ENCODE data around the gene ING4. TPM values are rescaled to one million over a fixed set of nuclear protein-coding genes. Genes with fewer than 3 reads are reported as not detected.
"Not testable (repeated sequence)": the region's sequence is repeated elsewhere in the genome, so short reads cannot be mapped to it uniquely, and the experiment has no call there.

ING4 gene
- total RNA-seq: 10 to 100 TPM; 16.6 to 16.7 TPM

- Mint-ChIP-seq H3K4me1 (ENCODE audit: low read depth) (peaks cover 23% of the 10 kb centered on the region), H3K36me3 (ENCODE audit: low read depth) (peaks cover 15% of the 10 kb centered on the region), H3K27me3 (no peaks in the 10 kb centered on the region), H3K4me3 (peak within 1 kb of the TSS; percentile 90), H3K9me3 (no peaks in the 10 kb centered on the region), H3K27ac (peak within 1 kb of the TSS; percentile 94)
- ChIA-PET POLR2A (interaction anchor here (1.3 to 3.4 kb wide), 3 partner anchors 26 to 57 kb away, joined by 4 to 17 read pairs (median 5); partner anchors contain the start of gene ZNF384), CTCF (interaction anchor here (0.9 to 2.5 kb wide), 5 partner anchors 18 to 171 kb away, joined by 3 to 18 read pairs (median 4); partner anchors contain the start of gene ZNF384)
- intact Hi-C loops (cut with micrococcal nuclease): loop anchor here (1.0 kb wide), 1 partner anchor 26 kb away; the partner anchor contains the start of gene ZNF384
- TF ChIP-seq, protein P1, sequence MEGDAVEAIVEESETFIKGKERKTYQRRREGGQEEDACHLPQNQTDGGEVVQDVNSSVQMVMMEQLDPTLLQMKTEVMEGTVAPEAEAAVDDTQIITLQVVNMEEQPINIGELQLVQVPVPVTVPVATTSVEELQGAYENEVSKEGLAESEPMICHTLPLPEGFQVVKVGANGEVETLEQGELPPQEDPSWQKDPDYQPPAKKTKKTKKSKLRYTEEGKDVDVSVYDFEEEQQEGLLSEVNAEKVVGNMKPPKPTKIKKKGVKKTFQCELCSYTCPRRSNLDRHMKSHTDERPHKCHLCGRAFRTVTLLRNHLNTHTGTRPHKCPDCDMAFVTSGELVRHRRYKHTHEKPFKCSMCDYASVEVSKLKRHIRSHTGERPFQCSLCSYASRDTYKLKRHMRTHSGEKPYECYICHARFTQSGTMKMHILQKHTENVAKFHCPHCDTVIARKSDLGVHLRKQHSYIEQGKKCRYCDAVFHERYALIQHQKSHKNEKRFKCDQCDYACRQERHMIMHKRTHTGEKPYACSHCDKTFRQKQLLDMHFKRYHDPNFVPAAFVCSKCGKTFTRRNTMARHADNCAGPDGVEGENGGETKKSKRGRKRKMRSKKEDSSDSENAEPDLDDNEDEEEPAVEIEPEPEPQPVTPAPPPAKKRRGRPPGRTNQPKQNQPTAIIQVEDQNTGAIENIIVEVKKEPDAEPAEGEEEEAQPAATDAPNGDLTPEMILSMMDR (IDR thresholded peaks at IDR 0.05): no peak
- ATAC-seq (peak; percentile 97), DNase-seq (peak; percentile 99)
Measured at GRCh38 chr12:6662906-6663742, at the start of gene ING4. ING4 (minus strand) TSS chr12:6663119; CDS start chr12:6663101, 18 bp downstream.

GRCh38 chr12:6708960-6709394 lies 46.1 kb upstream of the ING4 start:
- DNase-seq (peak; percentile 59), ATAC-seq (peak; percentile 65)
- no peaks in the 10 kb centered on the region for H3K36me3 Mint-ChIP-seq (ENCODE audit: low read depth)
- ChIA-PET CTCF (interaction anchor here (0.6 to 1.5 kb wide), 5 partner anchors 10 to 160 kb away, joined by 3 to 4 read pairs (median 3); partner anchors contain the start of genes COPS7A, MLF2 and ZNF384), POLR2A (interaction anchor here (0.6 to 1.5 kb wide), 3 partner anchors 12 to 15 kb away, joined by 4 to 7 read pairs (median 4); partner anchors contain the start of gene COPS7A)
- TF ChIP-seq, protein P1 (IDR thresholded peaks at IDR 0.05): no peak
- peak overlapping the region; percentile 43 for H3K27ac Mint-ChIP-seq
- peaks cover 10% of the 10 kb centered on the region for H3K27me3 Mint-ChIP-seq
- intact Hi-C loops (cut with micrococcal nuclease): no loop called here
- H3K4me3 Mint-ChIP-seq: peak overlapping the region; percentile 56
- peaks cover 8% of the 10 kb centered on the region for H3K4me1 Mint-ChIP-seq (ENCODE audit: low read depth)
- H3K9me3 Mint-ChIP-seq: no peaks in the 10 kb centered on the region

GRCh38 chr12:6708351-6708750 lies 45.4 kb upstream of the ING4 start:
- CTCF ChIA-PET: interaction anchor here (1.5 kb wide), 2 partner anchors 9 to 19 kb away, joined by 3 to 4 read pairs; partner anchors contain the start of gene ZNF384
- H3K4me3 Mint-ChIP-seq; H3K36me3 Mint-ChIP-seq (ENCODE audit: low read depth); ATAC-seq; H3K9me3 Mint-ChIP-seq; intact Hi-C loops (cut with micrococcal nuclease); H3K27ac Mint-ChIP-seq; DNase-seq; H3K4me1 Mint-ChIP-seq (ENCODE audit: low read depth): not testable (repeated sequence)
- peaks cover 15% of the 10 kb centered on the region for H3K27me3 Mint-ChIP-seq
- POLR2A ChIA-PET: interaction anchor here (1.0 to 1.5 kb wide), 2 partner anchors 13 to 15 kb away, joined by 4 to 7 read pairs; partner anchors contain the start of gene COPS7A

DNA sequence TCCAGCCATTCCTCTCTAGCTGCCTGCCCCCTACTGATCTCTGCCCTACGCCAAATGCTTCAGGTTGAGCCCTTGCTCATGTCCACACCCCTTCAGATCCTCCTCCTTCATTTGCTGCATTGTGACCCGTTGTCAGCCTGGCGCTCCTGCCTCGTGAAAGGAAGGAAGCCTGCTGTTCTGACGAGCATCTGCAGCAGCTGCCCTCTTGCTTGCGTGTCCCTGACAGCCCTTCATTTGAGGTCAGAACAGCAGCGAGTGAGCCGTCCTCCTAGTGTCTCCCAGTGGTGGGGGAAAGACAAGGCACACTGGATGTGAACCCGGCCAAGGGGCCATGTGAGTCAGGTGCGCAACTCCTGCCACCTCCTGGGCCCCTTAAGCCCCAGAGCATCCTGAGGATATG lies 40.7 kb upstream of the ING4 start:
- peak; percentile 43 for DNase-seq
- POLR2A ChIA-PET: no interaction called here
- TF ChIP-seq, protein P1 (IDR thresholded peaks at IDR 0.05): no peak
- Mint-ChIP-seq H3K27ac (no peak overlapping the region), H3K9me3 (no peaks in the 10 kb centered on the region), H3K27me3 (peaks cover 46% of the 10 kb centered on the region), H3K36me3 (ENCODE audit: low read depth) (no peaks in the 10 kb centered on the region), H3K4me3 (no peak overlapping the region), H3K4me1 (ENCODE audit: low read depth) (peaks cover 14% of the 10 kb centered on the region)
- peak; percentile 38 for ATAC-seq
- CTCF ChIA-PET: interaction anchor here (0.6 kb wide), 1 partner anchor 94 kb away, joined by 3 read pairs; no protein-coding TSS in a partner anchor
- intact Hi-C loops (cut with micrococcal nuclease): no loop called here

DNA sequence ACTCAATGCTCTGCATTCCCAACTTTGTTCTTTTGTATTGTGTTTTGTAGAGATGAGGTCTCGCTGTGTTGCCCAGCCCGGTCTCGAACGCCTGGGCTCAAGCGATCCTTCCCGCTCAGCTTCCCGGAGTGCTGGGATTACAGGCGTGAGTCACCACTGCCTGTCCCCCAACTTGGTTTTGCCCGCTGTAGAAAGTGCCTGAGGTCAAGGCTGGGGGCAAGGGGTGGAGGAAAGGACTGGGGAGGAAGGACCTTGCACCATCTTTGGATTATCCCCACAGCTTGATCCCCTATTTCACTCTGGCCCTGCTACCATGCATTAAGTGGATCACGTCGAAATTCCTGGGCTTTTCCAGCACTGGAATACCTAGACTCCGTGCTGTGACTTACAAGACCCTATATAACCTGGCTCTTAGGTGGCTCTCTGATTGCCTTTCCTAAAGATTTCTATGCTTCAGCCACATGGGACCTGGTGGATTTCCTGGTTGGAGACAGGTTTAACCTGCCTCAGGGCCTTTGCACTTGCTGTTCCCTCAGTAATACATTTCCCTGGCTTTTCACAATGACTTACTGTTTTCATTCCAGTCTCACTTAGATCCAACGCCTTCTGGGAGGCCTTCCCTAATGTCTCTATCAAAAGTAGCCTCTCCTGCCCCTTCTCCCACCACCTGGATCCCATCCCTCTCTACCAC lies 38.3 kb upstream of the ING4 start:
- peaks cover 13% of the 10 kb centered on the region for H3K4me1 Mint-ChIP-seq (ENCODE audit: low read depth)
- H3K4me3 Mint-ChIP-seq: peak overlapping the region; percentile 63
- no peak overlapping the region for H3K27ac Mint-ChIP-seq
- ChIA-PET POLR2A (interaction anchor here (0.7 kb wide), 1 partner anchor 49 kb away, joined by 3 read pairs; no protein-coding TSS in a partner anchor), CTCF (interaction anchor here (1.3 kb wide), 1 partner anchor 80 kb away, joined by 3 read pairs; no protein-coding TSS in a partner anchor)
- intact Hi-C loops (cut with micrococcal nuclease): no loop called here
- no peaks in the 10 kb centered on the region for H3K9me3 Mint-ChIP-seq
- H3K27me3 Mint-ChIP-seq: peaks cover 52% of the 10 kb centered on the region
- TF ChIP-seq, protein P1 (IDR thresholded peaks at IDR 0.05): no peak
- ATAC-seq (no peak), DNase-seq (no peak)
- no peaks in the 10 kb centered on the region for H3K36me3 Mint-ChIP-seq (ENCODE audit: low read depth)
